Measurements from ENCODE around the gene CDC37. TPM values are rescaled to one million over a fixed set of nuclear protein-coding genes. Genes with fewer than 3 reads are reported as not detected.

The CDC37 gene
- total RNA-seq = 276 and 332 TPM in 2 replicates

GRCh38 chr19:10403137-10404021 is at the start of gene CDC37:
CDC37 (minus strand) TSS chr19:10403542; CDS start chr19:10403479, 63 bp downstream.
- DNase-seq (ENCODE audit: extremely low read depth, low read depth, low spot score) = no peak

- no peak for DNase-seq (ENCODE audit: extremely low read depth, low read depth, low spot score)
These were observed 47.7 kb upstream of the CDC37 start for GRCh38 chr19:10450853-10451609.

- DNase-seq (ENCODE audit: extremely low read depth, low read depth, low spot score) = no peak
These were observed 47.0 kb upstream of the CDC37 start for GRCh38 chr19:10450191-10450852.

- DNase-seq (ENCODE audit: extremely low read depth, low read depth, low spot score) = no peak
These were observed 45.7 kb upstream of the CDC37 start for GRCh38 chr19:10449037-10449436.

GRCh38 chr19:10442698-10443097 is 39.4 kb upstream of the CDC37 start:
- DNase-seq (ENCODE audit: extremely low read depth, low read depth, low spot score) = no peak

- DNase-seq (ENCODE audit: extremely low read depth, low read depth, low spot score) = no peak
These were observed 36.2 kb upstream of the CDC37 start for GRCh38 chr19:10439588-10439987.

GRCh38 chr19:10433131-10433536 is 29.8 kb upstream of the CDC37 start:
- DNase-seq (ENCODE audit: extremely low read depth, low read depth, low spot score) = no peak

- no peak for DNase-seq (ENCODE audit: extremely low read depth, low read depth, low spot score)
These were observed 29.4 kb upstream of the CDC37 start for GRCh38 chr19:10432736-10433130.

GRCh38 chr19:10431943-10432735 is 28.8 kb upstream of the CDC37 start:
- no peak for DNase-seq (ENCODE audit: extremely low read depth, low read depth, low spot score)

- DNase-seq (ENCODE audit: extremely low read depth, low read depth, low spot score) = no peak
These were observed 28.1 kb upstream of the CDC37 start for GRCh38 chr19:10431254-10431942.

- no peak for DNase-seq (ENCODE audit: extremely low read depth, low read depth, low spot score)
These were observed 27.3 kb upstream of the CDC37 start for GRCh38 chr19:10430505-10431253.

GRCh38 chr19:10428996-10429381 is 25.6 kb upstream of the CDC37 start:
- no peak for DNase-seq (ENCODE audit: extremely low read depth, low read depth, low spot score)

- DNase-seq (ENCODE audit: extremely low read depth, low read depth, low spot score) = no peak
These were observed 23.8 kb upstream of the CDC37 start for GRCh38 chr19:10427169-10427568.

- no peak for DNase-seq (ENCODE audit: extremely low read depth, low read depth, low spot score)
These were observed 20.8 kb upstream of the CDC37 start for GRCh38 chr19:10424011-10424637.

- DNase-seq (ENCODE audit: extremely low read depth, low read depth, low spot score) = no peak
These were observed 19.5 kb upstream of the CDC37 start for GRCh38 chr19:10422846-10423245.

- DNase-seq (ENCODE audit: extremely low read depth, low read depth, low spot score) = no peak
These were observed 18.7 kb upstream of the CDC37 start for GRCh38 chr19:10422046-10422461.

GRCh38 chr19:10421240-10422045 is 18.1 kb upstream of the CDC37 start:
- DNase-seq (ENCODE audit: extremely low read depth, low read depth, low spot score) = no peak

Data from glomerular endothelial cell (primary cell).